Lower leg skin (tissue), 3 donors: Measurements from ENCODE around the gene TOR2A.

ENCODE experiments used
- POLR2A ChIP-seq, 2 donors: fragments of 450-650 bp; IDR thresholded peaks; one replicate each; pipeline ENCODE4 v1.6.1; 2016 to 2017; ENCODE audit warnings: antibody characterized with exemption in 2 of 2, mild to moderate bottlenecking in 1 of 2, moderate library complexity in 1 of 2
- TF ChIP-seq, protein P1 (sequence below), 3 donors: fragments of 450-650 bp; IDR thresholded peaks; one replicate each; pipeline ENCODE4 v1.5.1; 2016; ENCODE audit warnings: antibody characterized with exemption in 3 of 3, mild to moderate bottlenecking in 3 of 3, moderate library complexity in 2 of 3

DNA sequence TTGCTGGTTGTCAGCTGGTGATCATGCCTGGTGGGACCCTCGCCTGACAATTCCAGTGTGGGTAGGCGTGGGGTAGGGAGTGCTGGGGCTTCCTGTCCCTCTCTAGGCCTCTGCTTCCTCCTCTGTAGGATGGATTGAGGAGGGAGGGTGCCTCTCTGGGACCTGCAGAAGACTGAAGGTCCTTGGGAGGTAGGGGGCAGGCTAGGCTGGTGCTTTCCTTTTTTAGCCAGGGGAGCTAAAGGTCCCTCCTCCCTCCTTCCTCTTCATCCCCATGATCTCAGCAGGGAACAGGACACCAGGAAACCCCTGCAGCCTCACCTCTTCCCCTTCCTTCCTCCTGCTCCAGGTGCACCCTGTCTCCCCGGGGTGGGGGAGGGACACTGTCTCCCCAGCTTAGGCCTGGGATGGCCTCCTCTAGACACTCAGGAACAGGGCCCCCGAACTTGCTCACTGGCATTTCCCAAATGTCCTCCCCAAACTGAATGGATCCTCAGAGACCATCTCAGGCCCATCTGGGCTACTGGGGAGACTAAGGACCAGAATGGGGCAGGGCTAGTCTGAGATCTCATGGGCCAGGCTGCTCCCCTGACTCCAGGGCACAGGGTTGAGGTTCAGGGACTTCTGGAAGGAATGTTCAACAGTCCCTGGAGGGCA lies 35.0 kb upstream of the TOR2A start:
- TF ChIP-seq, protein P1, sequence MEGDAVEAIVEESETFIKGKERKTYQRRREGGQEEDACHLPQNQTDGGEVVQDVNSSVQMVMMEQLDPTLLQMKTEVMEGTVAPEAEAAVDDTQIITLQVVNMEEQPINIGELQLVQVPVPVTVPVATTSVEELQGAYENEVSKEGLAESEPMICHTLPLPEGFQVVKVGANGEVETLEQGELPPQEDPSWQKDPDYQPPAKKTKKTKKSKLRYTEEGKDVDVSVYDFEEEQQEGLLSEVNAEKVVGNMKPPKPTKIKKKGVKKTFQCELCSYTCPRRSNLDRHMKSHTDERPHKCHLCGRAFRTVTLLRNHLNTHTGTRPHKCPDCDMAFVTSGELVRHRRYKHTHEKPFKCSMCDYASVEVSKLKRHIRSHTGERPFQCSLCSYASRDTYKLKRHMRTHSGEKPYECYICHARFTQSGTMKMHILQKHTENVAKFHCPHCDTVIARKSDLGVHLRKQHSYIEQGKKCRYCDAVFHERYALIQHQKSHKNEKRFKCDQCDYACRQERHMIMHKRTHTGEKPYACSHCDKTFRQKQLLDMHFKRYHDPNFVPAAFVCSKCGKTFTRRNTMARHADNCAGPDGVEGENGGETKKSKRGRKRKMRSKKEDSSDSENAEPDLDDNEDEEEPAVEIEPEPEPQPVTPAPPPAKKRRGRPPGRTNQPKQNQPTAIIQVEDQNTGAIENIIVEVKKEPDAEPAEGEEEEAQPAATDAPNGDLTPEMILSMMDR (IDR thresholded peaks at IDR 0.05) = no peak
- no peak for TF ChIP-seq POLR2A (IDR thresholded peaks at IDR 0.05)
